LNCAP (cell line): ENCODE measurements around the gene SEC61B.

Source experiments
- TF ChIP-seq, protein P1 (sequence below): fragments of 450-650 bp; IDR thresholded peaks from 2 replicates; pipeline ENCODE4 v1.5.1; 2017; ENCODE audit warnings: mild to moderate bottlenecking

Gene SEC61B

DNA sequence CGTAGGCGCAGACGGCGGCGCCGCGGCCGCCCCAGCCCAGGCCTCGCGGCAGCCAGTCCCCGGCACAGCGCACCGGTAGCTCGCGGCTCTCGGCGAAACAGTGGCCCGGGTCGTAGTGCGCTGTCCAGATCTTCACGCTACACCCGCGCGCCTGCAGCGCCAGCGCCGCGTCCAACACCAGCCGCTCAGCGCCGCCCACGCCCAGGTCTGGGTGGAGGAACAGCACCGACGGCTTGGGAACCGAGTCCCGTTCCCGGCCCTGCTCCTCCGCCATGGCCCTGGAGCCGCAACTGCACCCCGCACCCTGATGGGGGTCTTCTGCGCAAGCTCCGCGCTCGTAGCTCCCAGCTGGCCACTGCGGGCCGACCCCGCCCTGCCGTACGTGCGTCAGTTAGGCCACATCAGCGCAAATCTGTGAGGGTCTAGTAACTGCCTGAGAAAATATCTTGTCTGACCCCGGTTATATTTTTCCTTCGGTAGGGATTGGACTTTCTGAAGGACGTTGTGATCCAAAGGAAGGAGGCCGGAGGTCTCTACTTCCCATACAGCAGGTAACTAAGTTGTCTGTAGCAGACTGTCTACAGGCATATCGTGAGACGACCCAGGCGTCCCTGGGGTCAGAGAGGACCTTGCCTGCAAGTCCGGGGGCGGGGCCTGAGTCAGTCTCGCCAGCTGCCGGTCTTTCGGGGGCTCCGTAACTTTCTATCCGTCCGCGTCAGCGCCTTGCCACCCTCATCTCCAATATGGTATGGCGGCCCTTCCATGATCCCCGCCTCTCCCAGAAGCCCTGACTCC, at the start of gene SEC61B, which contains the start of gene ALG2:
TSS of gene SEC61B (plus strand) at position 662 of the 795 bp plus-strand sequence. CDS start at position 744, 82 bp downstream.
TSS of gene ALG2 (minus strand) at position 322 of the 795 bp plus-strand sequence. CDS start at position 274, 48 bp downstream.
- TF ChIP-seq, protein P1, sequence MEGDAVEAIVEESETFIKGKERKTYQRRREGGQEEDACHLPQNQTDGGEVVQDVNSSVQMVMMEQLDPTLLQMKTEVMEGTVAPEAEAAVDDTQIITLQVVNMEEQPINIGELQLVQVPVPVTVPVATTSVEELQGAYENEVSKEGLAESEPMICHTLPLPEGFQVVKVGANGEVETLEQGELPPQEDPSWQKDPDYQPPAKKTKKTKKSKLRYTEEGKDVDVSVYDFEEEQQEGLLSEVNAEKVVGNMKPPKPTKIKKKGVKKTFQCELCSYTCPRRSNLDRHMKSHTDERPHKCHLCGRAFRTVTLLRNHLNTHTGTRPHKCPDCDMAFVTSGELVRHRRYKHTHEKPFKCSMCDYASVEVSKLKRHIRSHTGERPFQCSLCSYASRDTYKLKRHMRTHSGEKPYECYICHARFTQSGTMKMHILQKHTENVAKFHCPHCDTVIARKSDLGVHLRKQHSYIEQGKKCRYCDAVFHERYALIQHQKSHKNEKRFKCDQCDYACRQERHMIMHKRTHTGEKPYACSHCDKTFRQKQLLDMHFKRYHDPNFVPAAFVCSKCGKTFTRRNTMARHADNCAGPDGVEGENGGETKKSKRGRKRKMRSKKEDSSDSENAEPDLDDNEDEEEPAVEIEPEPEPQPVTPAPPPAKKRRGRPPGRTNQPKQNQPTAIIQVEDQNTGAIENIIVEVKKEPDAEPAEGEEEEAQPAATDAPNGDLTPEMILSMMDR: no peak

DNA sequence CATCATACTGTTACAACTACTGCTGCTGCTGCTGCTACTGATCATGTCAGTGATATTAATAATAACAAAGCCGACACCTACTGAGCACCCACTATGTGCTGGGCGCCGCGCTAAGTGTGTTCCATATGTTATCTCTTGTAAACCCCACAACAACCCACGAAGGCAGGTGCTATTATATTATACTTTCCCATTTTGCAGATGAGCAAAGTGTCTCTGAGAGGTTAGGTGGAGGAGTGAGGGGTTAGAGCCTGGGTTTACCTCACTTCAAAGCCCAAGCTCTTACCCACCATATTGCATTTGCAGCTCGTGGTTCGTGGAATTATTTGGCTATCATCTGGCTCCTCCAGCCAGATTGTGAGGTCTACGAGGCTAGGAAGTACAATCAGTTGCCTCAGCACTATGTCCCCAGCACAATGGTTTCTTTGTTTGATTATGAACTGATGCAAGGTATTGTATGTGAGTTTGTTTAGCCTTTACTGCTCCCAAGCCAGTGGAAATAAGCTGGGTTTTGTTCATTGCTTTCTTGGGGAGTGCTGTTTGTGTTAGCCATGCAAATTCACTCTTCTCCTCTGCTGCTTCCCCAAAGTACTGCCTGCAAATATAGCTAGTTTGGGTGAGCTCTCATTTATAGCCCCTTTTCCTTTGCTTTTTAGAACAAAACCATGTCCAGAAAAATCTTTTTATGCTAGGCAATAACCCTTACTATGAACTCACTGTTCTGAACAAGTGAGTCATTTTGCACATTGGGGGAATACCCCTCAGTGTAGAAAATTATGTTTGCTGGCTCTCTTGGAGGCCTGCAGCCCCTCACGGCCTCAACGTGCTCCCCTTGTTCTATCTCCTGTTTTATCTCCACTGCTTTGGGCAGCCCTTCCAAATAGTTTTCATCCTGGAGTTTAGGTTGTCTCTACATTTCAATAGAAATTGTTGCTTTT, 48.2 kb upstream of the SEC61B start:
- TF ChIP-seq, protein P1: no peak

DNA sequence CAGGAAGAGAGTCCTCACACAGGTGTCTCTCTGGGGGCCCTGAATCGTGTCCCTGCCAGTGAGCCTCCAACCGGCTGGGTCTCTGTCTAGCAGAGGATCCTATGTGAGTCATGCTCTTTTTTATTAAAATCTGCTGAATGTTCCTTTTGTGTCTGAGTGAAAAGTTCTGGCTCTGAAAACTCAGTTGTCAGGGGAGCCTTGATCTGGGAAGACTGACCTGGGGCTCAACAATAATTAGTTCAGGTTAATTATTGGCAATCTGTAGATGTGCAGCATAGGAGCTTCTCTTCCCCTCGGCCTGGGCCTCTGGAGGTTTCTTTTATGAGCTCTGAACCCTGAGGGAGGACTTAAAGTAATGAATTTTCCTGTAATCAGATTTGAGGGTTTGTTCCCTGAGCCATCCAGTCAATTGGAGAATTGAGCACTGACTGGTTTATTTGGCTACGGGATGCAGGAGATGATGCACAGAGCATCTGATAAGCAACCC, 45.5 kb upstream of the SEC61B start:
- TF ChIP-seq, protein P1: no peak

DNA sequence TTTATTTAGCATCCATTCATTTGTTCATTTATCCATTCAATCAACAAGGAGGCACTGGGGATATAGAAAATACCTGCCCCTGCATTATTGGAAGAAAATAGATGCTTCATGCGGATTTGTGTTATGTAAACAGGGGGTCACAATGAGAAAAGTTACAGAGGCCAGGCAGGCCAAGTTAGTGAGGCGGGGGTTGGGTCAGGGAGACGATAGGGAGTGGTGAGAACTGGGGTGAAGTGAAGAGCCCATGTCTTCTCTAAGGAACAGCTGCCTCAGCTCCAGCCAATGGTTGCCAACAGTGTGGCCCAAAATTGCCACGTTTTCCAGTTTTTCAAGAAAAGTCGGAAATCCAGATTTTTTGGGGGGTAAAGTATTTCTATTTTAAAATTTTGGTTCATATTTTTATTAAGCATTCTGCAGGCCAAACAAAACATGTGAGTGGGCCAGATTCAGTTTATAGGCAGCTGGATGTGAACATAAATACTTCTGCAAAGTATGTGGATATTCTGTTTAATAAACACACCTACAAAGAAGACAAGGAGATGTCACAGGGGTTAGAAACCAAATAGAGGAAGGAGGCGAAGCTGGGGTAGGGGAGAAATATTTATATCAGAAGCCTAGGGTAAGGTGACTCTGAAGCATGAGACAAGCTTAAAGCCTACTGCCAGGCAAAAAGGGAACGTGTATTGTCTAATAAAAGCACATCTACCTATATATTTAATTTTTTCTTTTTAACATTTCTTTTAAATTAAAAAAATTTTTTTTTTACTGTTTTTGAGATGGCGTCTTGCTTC, 44.3 kb upstream of the SEC61B start:
- TF ChIP-seq, protein P1: no peak

DNA sequence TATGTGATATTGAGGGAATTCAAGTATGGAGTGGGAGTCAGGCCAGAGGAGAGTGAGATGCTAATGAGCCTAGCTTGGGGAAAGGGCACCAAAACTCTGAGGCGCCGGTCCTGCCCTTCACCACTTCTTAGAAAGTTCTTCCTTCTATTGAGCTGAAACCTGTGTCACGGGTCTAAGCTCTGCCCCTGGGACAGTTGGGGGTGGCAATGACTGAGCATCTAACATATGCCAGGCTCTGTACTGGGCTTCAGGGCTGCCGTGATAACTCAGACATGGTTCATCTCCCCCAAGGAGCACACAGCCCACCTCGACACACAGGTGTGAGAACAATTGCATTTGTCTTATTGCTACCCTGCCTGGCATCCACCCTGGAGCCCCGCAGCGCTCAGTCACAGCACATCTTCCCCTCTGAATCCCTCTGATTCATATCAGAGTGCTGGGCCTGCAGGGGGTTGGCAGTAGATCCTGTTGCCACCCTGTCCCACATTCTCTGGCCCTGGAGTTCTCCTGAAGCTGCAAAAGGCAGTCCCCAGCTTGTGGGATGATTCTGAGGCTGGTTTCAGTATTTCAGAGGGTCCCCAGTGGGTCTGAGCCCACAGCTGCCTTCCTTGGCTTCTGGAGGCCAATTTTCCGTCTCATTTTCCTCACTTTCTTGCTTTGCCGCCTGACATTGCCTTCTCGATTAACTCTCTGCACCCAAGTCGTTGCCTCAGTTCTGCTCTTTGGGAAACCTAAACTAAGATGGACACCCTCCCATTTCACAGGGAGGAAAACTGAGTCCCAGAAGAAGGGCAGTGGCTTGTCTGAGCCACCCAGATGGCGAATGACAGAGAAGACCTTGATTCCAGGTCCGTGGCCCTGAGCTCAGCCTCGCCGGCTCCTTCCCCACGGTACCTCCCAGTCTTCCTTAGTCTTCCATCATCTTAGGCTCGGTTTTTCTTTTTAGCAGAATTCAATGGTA, 42.9 kb upstream of the SEC61B start:
- TF ChIP-seq, protein P1: no peak

DNA sequence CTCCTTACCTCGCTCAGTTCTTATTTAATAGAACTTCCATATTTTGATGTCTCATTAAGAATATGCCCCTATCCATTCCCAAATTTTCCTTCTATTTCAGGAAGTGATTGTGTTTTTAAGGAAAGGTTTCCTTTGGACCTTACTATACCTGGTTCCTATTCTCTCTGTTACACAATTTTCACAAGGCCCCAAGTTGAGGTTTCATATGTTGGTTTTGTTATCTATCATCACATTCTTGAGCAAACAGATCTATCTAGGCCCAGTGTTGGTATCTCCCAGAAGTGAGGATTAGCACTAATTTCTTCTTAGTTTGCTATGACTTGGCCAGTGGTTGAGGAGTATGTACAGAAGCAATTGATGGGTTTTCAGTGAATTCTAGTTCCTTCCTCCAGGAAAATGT, 41.9 kb upstream of the SEC61B start:
- TF ChIP-seq, protein P1: no peak
